SK-N-MC (cell line): ENCODE measurements around the gene CHST9.

Experiments
- EZH2 ChIP-seq: fragments of 200-600 bp; sonication (generic); IDR thresholded peaks from one replicate; pipeline ENCODE4 v1.6.1; 2017; ENCODE audit warnings: antibody characterized with exemption
- POLR2AphosphoS5 ChIP-seq: IDR thresholded peaks from 2 replicates; pipeline ENCODE4 v1.6.1; 2012; ENCODE audit warnings: mild to moderate bottlenecking, low read depth, low read length, borderline replicate concordance

- no peak for TF ChIP-seq POLR2AphosphoS5
- no peak for TF ChIP-seq EZH2
These were observed 40.9 kb upstream of the CHST9 start for GRCh38 chr18:27225947-27226481.
